Measurements from ENCODE around the gene IFT88. TPM values are rescaled to one million over a fixed set of nuclear protein-coding genes. Genes with fewer than 3 reads are reported as not detected.

IFT88 gene
- total and polyA plus RNA-seq, 9 of the 15 experiments (the other 6 are each of a cell fraction or from before 2014, with no cell fraction given), result 8.3 to 13.5 (median 10.0) TPM

- Histone ChIP-seq H3K9me3 (replicated peaks; ENCODE audit: control insufficient read depth, insufficient read depth, low read depth, low read length) (no peaks in the 10 kb centered on the region), H4K20me1 (replicated peaks; ENCODE audit: control insufficient read depth, insufficient read depth, low read length) (no peaks in the 10 kb centered on the region), H3K9me1 (ENCODE audit: control insufficient read depth, insufficient read depth, low read length) (no peaks in the 10 kb centered on the region), H3K4me1 (replicated peaks in 1 of 2; ENCODE audit: control insufficient read depth in 2 of 2, insufficient read depth in 2 of 2, low read length in 2 of 2) (no peaks in the 10 kb centered on the region), H3K36me3 (ENCODE audit: control insufficient read depth, insufficient read depth, low read length) (no peaks in the 10 kb centered on the region), H2AFZ (ENCODE audit: low read depth, low read length) (no peak overlapping the region), H3K4me2 (ENCODE audit: insufficient read depth, low read length) (no peak overlapping the region), H3K9ac (ENCODE audit: insufficient read depth in 1 of 2, low read depth in 2 of 2, low read length in 2 of 2) (no peak overlapping the region), H3K27me3 (ENCODE audit: control insufficient read depth in 2 of 2, insufficient read depth in 2 of 2, low read length in 2 of 2) (no peaks in the 10 kb centered on the region), H3K27ac (ENCODE audit: extremely low read depth, low read depth, low read length) (no peak overlapping the region), H3K79me2 (ENCODE audit: control insufficient read depth, insufficient read depth, low read length) (no peaks in the 10 kb centered on the region), H3K4me3 (no peak overlapping the region)
- intact Hi-C loops (cut with micrococcal nuclease) (no loop called here), in situ Hi-C loops (cut with MboI) (no loop called here)
- FAIRE-seq (no peak), ATAC-seq (no peak), DNase-seq (ENCODE audit: extremely low read depth in 1 of 4, low spot score in 3 of 4) (no peak)
- TF ChIP-seq HMBOX1 (IDR thresholded peaks at IDR 0.05), result no peak
- TF ChIP-seq, protein P1, sequence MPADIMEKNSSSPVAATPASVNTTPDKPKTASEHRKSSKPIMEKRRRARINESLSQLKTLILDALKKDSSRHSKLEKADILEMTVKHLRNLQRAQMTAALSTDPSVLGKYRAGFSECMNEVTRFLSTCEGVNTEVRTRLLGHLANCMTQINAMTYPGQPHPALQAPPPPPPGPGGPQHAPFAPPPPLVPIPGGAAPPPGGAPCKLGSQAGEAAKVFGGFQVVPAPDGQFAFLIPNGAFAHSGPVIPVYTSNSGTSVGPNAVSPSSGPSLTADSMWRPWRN (IDR thresholded peaks at IDR 0.05; ENCODE audit: low read depth), result no peak
- TF ChIP-seq, protein P2, sequence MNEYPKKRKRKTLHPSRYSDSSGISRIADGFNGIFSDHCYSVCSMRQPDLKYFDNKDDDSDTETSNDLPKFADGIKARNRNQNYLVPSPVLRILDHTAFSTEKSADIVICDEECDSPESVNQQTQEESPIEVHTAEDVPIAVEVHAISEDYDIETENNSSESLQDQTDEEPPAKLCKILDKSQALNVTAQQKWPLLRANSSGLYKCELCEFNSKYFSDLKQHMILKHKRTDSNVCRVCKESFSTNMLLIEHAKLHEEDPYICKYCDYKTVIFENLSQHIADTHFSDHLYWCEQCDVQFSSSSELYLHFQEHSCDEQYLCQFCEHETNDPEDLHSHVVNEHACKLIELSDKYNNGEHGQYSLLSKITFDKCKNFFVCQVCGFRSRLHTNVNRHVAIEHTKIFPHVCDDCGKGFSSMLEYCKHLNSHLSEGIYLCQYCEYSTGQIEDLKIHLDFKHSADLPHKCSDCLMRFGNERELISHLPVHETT (CRISPR knock-in tag; conservative IDR thresholded peaks at IDR 0.05 in 1 of 2, IDR thresholded peaks at IDR 0.05 in 1 of 2), result no peak
- POLR2A ChIA-PET, result no interaction called here
- 21% methylated on average over 2 of the region's 2 CpGs for WGBS (ENCODE audit: insufficient coverage, low coverage, missing lambda C conversion rate)
- no TSS peak for BruUV-seq (replicated peaks)
- CTCF ChIA-PET (ENCODE audit: low intra/inter-chr PET ratio), result no interaction called here
Observed at GRCh38 chr13:20672772-20673171, 105.8 kb downstream of the IFT88 start.

All from K562 (cell line).